GM23248 (cell line): ENCODE results near the gene PDCD7. TPM values are rescaled to one million over a fixed set of nuclear protein-coding genes. Genes with fewer than 3 reads are reported as not detected.

Experiments
- DNase-seq: peaks from one replicate; pipeline ENCODE4 v3.0.0-alpha.2; 2015
- H2AFZ ChIP-seq: fragments of 200-600 bp; sonication (generic); 2 replicates; pipeline ENCODE4 v1.6.1; 2016; ENCODE audit warnings: antibody characterized with exemption
- H3F3A ChIP-seq: fragments of 200-600 bp; sonication (generic); 2 replicates; pipeline ENCODE4 v1.6.1; 2016; ENCODE audit warnings: mild to moderate bottlenecking, antibody characterized with exemption, mixed run types; ENCODE audit not compliant: insufficient read depth
- H3K27ac ChIP-seq: fragments of 200-600 bp; sonication (generic); 2 replicates; pipeline ENCODE4 v1.5.1; 2016; ENCODE audit warnings: mild to moderate bottlenecking
- H3K27me3 ChIP-seq: fragments of 200-600 bp; sonication (generic); replicated peaks from 2 replicates; pipeline ENCODE4 v1.6.1; 2016; ENCODE audit warnings: mild to moderate bottlenecking; ENCODE audit not compliant: insufficient read depth
- H3K36me3 ChIP-seq: fragments of 200-600 bp; sonication (generic); 2 replicates; pipeline ENCODE4 v1.6.1; 2016; ENCODE audit warnings: low read depth, mild to moderate bottlenecking
- H3K4me1 ChIP-seq: fragments of 200-600 bp; sonication (generic); 2 replicates; pipeline ENCODE4 v1.6.1; 2016; ENCODE audit warnings: mild to moderate bottlenecking; ENCODE audit not compliant: insufficient read depth
- H3K4me2 ChIP-seq: fragments of 200-600 bp; sonication (generic); one replicate; pipeline ENCODE4 v1.6.1; 2016; ENCODE audit warnings: mild to moderate bottlenecking; ENCODE audit not compliant: unreplicated experiment
- H3K4me3 ChIP-seq: fragments of 200-600 bp; sonication (generic); 2 replicates; pipeline ENCODE4 v1.5.1; 2016; ENCODE audit warnings: mild to moderate bottlenecking
- H3K79me2 ChIP-seq: fragments of 200-600 bp; sonication (generic); 2 replicates; pipeline ENCODE4 v1.6.1; 2016; ENCODE audit warnings: mild to moderate bottlenecking; ENCODE audit not compliant: insufficient read depth
- H3K9ac ChIP-seq: fragments of 200-600 bp; sonication (generic); 2 replicates; pipeline ENCODE4 v1.6.1; 2016; ENCODE audit warnings: mild to moderate bottlenecking
- H3K9me2 ChIP-seq: fragments of 200-600 bp; sonication (generic); 2 replicates; pipeline ENCODE4 v1.6.1; 2016; ENCODE audit warnings: mixed run types, mild to moderate bottlenecking, moderate library complexity; ENCODE audit not compliant: insufficient read depth
- H3K9me3 ChIP-seq: fragments of 200-600 bp; sonication (generic); one replicate; pipeline ENCODE4 v1.6.1; 2017; ENCODE audit warnings: low read depth
- H4K20me1 ChIP-seq: fragments of 200-600 bp; sonication (generic); 2 replicates; pipeline ENCODE4 v1.6.0; 2016; ENCODE audit not compliant: insufficient read depth
- EZH2 ChIP-seq: fragments of 200-600 bp; sonication (generic); IDR thresholded peaks from 2 replicates; pipeline ENCODE4 v1.6.1; 2018; ENCODE audit warnings: antibody characterized with exemption, mild to moderate bottlenecking; ENCODE audit not compliant: insufficient read depth, poor library complexity, severe bottlenecking
- EZH2phosphoT487 ChIP-seq: fragments of 200-600 bp; sonication (generic); IDR thresholded peaks from 2 replicates; pipeline ENCODE4 v1.6.1; 2018; ENCODE audit warnings: antibody characterized with exemption, moderate library complexity, mild to moderate bottlenecking, low read depth; ENCODE audit not compliant: insufficient read depth
- WGBS, 2 experiments: methylation state at CpG; one replicate each; pipeline ENCODE4 v1.1.6; 2015 to 2017; ENCODE audit warnings: low lambda C conversion rate in 2 of 2, low coverage in 1 of 2; ENCODE audit errors: missing lambda C conversion rate in 2 of 2; 5-methylcytosine and 5-hydroxymethylcytosine counted together
- in situ Hi-C: fragments of 300-500 bp; cut with MboI; formaldehyde crosslinking; loops from 2 replicates; pipeline ENCODE4 v1.15.0; 2020
- polyA plus RNA-seq: library from polyadenylated mRNA; unstranded; fragments of >200 nt; fragmentation: Nextera tagmentation; extraction: Ambion mirVana; gene quantifications from 2 replicates; pipeline ENCODE4 v1.2.1, GENCODE V29; 2016
- total RNA-seq: library from RNA; depleted of rRNA; stranded (reverse); fragments of >200 nt; shearing (Covaris generic); gene quantifications from 2 replicates; pipeline ENCODE4 v1.2.3, GENCODE V29; 2014

The PDCD7 gene
- total and polyA plus RNA-seq, 2 experiments from 2014 or later, result 7.5 to 13.6 TPM

- Histone ChIP-seq H3F3A (peaks cover 16% of the 10 kb centered on the region), H3K9ac (0 out of 2 replicates have a peak within 1 kb of the TSS, but pooled peaks have one; percentile 5), H3K4me3 (no peak within 1 kb of the TSS), H3K27ac (no peak within 1 kb of the TSS), H3K27me3 (no peaks in the 10 kb centered on the region), H3K9me2 (no peaks in the 10 kb centered on the region), H4K20me1 (no peaks in the 10 kb centered on the region), H3K9me3 (no peaks in the 10 kb centered on the region), H3K36me3 (peaks cover 47% of the 10 kb centered on the region), H2AFZ (no peak within 1 kb of the TSS), H3K4me2 (no peak within 1 kb of the TSS), H3K79me2 (no peaks in the 10 kb centered on the region), H3K4me1 (no peaks in the 10 kb centered on the region)
- peak; percentile 5 for DNase-seq
- TF ChIP-seq EZH2 (no peak), EZH2phosphoT487 (no peak)
- WGBS, 2 experiments, result 66 to 74% methylated on average over 2 of the region's 2 CpGs
- in situ Hi-C loops, result no loop called here
These were observed 18.5 kb downstream of the PDCD7 start, which contains the start of gene UBAP1L for GRCh38 chr15:65115086-65115485. UBAP1L (minus strand) TSS chr15:65115200; CDS start chr15:65106215, 8,985 bp downstream.

GRCh38 chr15:65110676-65111292 is 22.8 kb downstream of the PDCD7 start:
- no peaks in the 10 kb centered on the region for H3K9me3 ChIP-seq
- no peaks in the 10 kb centered on the region for H3K79me2 ChIP-seq
- H4K20me1 ChIP-seq, result no peaks in the 10 kb centered on the region
- peaks cover 11% of the 10 kb centered on the region for H3K36me3 ChIP-seq
- H3K4me2 ChIP-seq, result no peak overlapping the region
- no peaks in the 10 kb centered on the region for H3K4me1 ChIP-seq
- H3K9me2 ChIP-seq, result no peaks in the 10 kb centered on the region
- WGBS, 2 experiments, result 71 to 74% methylated on average over 3 of the region's 3 CpGs
- no peak overlapping the region for H3K9ac ChIP-seq
- no peaks in the 10 kb centered on the region for H3K27me3 ChIP-seq
- in situ Hi-C loops, result no loop called here
- no peak for TF ChIP-seq EZH2phosphoT487
- TF ChIP-seq EZH2, result no peak
- H3F3A ChIP-seq, result peaks cover 19% of the 10 kb centered on the region
- no peak overlapping the region for H2AFZ ChIP-seq
- peak; percentile 31 for DNase-seq
- no peak overlapping the region for H3K4me3 ChIP-seq
- no peak overlapping the region for H3K27ac ChIP-seq

GRCh38 chr15:65106011-65106590 is 27.5 kb downstream of the PDCD7 start:
- Histone ChIP-seq H3K79me2 (no peaks in the 10 kb centered on the region), H3K27ac (no peak overlapping the region), H3K36me3 (peaks cover 7% of the 10 kb centered on the region; the same call in 1 of the 2 replicates), H3K4me3 (no peak overlapping the region), H3K27me3 (no peaks in the 10 kb centered on the region), H3K9ac (no peak overlapping the region), H3K4me1 (no peaks in the 10 kb centered on the region), H3K9me2 (no peaks in the 10 kb centered on the region), H2AFZ (no peak overlapping the region), H3K4me2 (no peak overlapping the region), H4K20me1 (no peaks in the 10 kb centered on the region), H3K9me3 (no peaks in the 10 kb centered on the region), H3F3A (peaks cover 3% of the 10 kb centered on the region; the same call in 1 of the 2 replicates)
- DNase-seq, result no peak
- 80% methylated on average over 6 of the region's 6 CpGs for WGBS, 2 experiments
- TF ChIP-seq EZH2 (no peak), EZH2phosphoT487 (no peak)
- in situ Hi-C loops, result no loop called here

- Histone ChIP-seq H3K4me2 (no peak overlapping the region), H4K20me1 (no peaks in the 10 kb centered on the region), H2AFZ (no peak overlapping the region), H3K79me2 (no peaks in the 10 kb centered on the region), H3K36me3 (peaks cover 7% of the 10 kb centered on the region; the same call in 1 of the 2 replicates), H3K9me3 (no peaks in the 10 kb centered on the region), H3K9ac (no peak overlapping the region), H3K27me3 (no peaks in the 10 kb centered on the region), H3F3A (peaks cover 3% of the 10 kb centered on the region; the same call in 1 of the 2 replicates), H3K27ac (no peak overlapping the region), H3K9me2 (no peaks in the 10 kb centered on the region), H3K4me3 (no peak overlapping the region), H3K4me1 (no peaks in the 10 kb centered on the region)
- in situ Hi-C loops, result no loop called here
- no peak for DNase-seq
- TF ChIP-seq EZH2, result no peak
- no peak for TF ChIP-seq EZH2phosphoT487
- WGBS, 2 experiments, result 90 to 92% methylated on average over 5 of the region's 5 CpGs
These were observed 28.6 kb downstream of the PDCD7 start for GRCh38 chr15:65105038-65105437.
